ENCODE results near the gene VSX1.
A peak's percentile ranks its signal among the peaks of the same experiment; 100 is the strongest.

VSX1 gene

GRCh38 chr20:25033265-25033923 lies 48.5 kb downstream of the VSX1 start:
- intact Hi-C loops (cut with DNase I) = loop anchor here (5.0 kb wide), 1 partner anchor 36 kb away; no protein-coding TSS in a partner anchor
- peak in 1 of 42 donors; percentile 35 for DNase-seq

DNA sequence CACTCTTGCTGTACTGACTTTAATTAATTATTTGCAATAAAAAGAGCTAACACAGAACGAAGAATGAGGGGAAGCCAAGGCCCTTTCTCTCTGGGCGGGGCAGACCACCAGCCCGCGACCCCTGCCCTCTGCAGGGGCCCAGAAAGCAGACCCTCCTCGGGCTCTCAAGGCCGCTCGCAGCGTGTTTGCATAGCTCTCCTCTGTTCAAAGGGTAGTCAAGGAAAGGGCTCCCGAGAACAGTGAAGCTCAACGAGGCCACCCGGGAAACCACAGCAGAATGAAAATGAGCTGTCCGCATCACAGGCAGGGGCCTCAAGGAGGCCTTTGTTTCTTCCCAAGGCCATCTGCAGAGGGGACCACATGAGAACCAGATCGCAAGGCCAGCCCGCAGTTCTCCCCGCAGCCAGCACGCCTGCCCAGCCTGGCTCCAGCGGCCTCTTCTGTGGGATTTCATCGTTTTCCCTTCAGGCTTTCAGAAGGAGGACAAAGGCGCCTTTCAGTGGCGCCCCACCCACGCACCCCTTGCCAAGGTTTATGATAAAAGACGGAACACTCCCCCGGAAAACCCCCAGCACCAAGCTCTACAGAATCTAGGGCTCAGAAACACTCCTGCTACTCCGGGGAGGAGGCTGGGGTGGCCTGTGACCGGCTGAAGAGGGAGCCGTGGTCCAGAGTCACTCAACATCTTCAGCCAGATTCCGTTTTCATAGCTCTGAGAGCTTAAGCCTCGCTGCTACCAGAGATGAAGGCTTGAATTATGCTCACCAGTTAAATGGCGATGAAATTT lies 49.3 kb downstream of the VSX1 start:
- intact Hi-C loops (cut with DNase I) = loop anchor here (5.0 kb wide), 1 partner anchor 35 kb away; no protein-coding TSS in a partner anchor
- DNase-seq = peak; percentile 86 to 98 (median 94)

- intact Hi-C loops (cut with DNase I) = loop anchor here (5.0 kb wide), 1 partner anchor 35 kb away; no protein-coding TSS in a partner anchor
Observed at GRCh38 chr20:25032065-25032477, 49.9 kb downstream of the VSX1 start.

GRCh38 chr20:25031241-25031640 lies 50.7 kb downstream of the VSX1 start:
- intact Hi-C loops (cut with DNase I) = loop anchor here (5.0 kb wide), 1 partner anchor 34 kb away; no protein-coding TSS in a partner anchor
- DNase-seq = no peak

More at GRCh38 chr20:25032065-25032477, 49.9 kb downstream of the VSX1 start:
- peak in 41 of 42 donors; percentile 53 to 93 (median 80) for DNase-seq

GRCh38 chr20:25030649-25031207 lies 51.2 kb downstream of the VSX1 start:
- intact Hi-C loops (cut with DNase I) = loop anchor here (5.0 kb wide), 1 partner anchor 33 kb away; no protein-coding TSS in a partner anchor
- DNase-seq = peak in 29 of 42 donors; percentile 31 to 82 (median 55)

DNA sequence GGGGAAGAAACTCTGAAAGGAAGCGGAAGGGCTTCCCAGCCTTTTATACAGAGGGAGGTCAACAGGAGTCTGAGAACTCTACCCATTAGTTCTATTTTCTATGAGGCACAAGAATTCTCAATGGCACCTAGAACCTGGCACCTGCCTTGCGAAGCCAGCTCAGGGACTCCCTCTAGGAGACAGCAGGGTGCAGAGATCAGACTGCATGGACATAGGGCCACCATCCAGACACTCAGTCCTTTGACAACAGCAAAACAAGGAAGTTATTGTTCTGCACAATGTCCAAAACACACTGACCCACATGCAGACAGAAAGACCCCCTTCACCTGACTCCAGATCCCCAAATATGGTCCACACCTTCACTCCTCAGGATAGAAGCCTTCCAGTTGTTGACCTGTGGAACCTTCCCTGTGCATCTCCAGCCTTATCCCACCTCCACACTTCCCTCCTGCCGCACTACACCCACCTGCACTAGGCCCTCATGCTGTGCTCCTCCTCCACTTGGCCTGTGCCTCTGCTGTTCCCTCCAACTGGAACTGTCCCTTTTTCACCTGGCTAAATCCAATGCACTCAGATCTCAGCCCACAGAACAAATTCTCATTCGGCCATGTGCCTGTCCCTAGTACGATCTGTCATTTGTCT lies 51.8 kb downstream of the VSX1 start:
- intact Hi-C loops (cut with DNase I) = loop anchor here (5.0 kb wide), 1 partner anchor 33 kb away; no protein-coding TSS in a partner anchor
- peak in 22 of 42 donors; percentile 46 to 79 (median 57) for DNase-seq

GRCh38 chr20:25025986-25026605 lies 55.8 kb downstream of the VSX1 start:
- intact Hi-C loops (cut with DNase I) = no loop called here
- DNase-seq = peak in 13 of 42 donors; percentile 3 to 44 (median 24)
